Myocyte (in vitro differentiated cells): Measurements from ENCODE around the gene MAPKBP1. TPM values are rescaled to one million over a fixed set of nuclear protein-coding genes. Genes with fewer than 3 reads are reported as not detected.
A peak's percentile ranks its signal among the peaks of the same experiment; 100 is the strongest.

Source experiments
- DNase-seq: peaks from one replicate; pipeline ENCODE4 v3.0.0-alpha.2; 2012; ENCODE audit warnings: low read depth
- total RNA-seq: library from RNA; depleted of rRNA; stranded (reverse); fragments of >200 nt; gene quantifications from 2 replicates; pipeline ENCODE4 v1.2.3, GENCODE V29; 2014

Gene MAPKBP1
- total RNA-seq, 1 donor from 2014 or later: 14.9 TPM

DNA sequence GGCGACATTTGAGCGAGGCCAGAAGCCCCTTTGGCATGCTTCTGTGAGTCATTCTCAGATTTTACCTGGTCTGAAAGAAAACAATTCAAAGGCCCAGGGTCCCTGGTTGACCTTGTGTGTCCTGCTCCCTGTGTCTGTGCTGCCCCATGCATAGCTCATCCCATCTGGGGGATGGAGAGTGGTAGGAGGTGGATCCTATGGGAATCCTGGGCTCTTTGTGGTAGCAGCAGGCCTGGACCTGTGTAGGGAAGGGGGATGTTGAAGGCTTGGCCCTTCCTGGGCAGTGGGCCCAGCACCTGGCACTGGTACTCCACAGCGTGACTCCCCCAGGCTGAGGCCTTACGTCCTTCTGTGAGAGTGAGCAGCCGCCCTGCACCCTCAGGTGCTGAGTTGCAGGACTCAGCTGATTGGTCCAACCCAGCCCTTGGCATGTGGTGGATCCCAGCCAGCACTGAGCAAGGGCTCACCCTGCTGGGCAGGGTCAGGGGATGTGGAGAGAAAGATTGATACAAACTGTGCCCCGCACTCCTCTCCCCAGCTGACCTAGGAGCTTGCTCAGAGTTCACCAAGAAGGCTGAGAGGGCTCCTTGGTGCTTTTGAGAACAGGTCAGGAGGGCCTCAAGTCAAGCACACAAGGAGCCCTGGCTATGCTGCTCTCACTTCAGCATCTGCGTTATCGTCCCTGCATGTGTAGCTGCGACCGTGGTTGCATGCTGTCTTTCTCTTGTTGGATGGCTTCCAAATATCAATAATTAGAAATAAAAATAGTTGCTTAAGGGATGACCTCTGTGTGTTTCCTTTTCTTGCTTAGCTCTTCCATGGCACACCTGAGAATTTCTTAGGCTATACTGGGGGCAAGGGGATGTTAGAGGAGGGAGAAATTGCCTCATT is 32.3 kb downstream of the MAPKBP1 start:
- DNase-seq: no peak

DNA sequence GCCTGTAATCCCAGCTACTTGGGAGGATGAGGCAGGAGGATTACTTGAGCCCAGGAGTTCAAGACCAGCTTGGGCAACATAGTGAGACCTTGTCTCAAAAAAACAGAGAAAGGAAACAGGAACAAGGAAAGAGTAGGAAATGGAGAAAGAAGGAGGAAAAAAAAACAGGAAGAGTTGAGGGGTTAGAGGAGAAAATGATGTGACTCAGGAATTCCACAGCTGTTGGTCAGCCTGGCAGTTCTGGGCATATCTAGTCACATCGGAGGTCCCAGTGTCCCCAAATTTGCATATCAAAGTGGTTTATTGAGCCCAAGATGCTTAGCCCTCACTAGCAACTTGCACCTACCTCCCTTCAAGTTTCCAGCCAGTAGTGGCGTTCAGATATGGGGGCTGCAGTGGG is 34.8 kb downstream of the MAPKBP1 start:
- no peak for DNase-seq

DNA sequence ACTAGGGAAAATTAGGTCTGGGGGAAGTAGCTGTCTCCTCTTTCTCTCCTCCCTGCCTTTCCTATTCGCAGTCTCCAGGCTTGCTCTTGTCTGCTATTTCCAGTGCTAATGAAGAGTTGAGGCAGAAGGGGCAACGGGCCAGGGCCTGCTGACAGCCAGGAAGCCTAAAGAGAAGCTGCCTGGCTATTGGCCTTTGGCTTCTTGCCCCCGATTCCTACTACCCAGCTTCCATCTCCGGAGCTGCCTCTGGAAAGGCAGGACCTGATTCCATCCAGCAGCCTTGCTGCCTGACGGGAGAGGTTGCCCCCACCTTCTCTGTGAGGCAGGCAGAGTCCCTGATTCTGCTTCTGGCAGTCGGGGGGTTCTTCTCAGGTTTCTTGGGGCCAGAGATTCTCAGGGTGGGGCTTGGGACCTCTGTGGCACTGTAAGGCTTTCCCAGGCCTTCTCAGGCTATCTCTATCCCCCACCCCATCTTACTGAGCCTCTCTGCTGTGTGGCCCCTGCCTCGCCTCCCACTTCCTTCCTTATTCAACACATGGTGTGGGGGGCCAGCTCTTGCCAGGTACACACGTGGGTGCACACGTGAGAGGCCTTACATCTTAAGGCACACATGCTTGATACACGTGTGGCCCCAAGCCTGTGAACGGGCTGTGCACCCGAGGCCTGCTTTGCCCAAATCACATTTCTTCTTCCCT is 35.4 kb downstream of the MAPKBP1 start:
- no peak for DNase-seq

DNA sequence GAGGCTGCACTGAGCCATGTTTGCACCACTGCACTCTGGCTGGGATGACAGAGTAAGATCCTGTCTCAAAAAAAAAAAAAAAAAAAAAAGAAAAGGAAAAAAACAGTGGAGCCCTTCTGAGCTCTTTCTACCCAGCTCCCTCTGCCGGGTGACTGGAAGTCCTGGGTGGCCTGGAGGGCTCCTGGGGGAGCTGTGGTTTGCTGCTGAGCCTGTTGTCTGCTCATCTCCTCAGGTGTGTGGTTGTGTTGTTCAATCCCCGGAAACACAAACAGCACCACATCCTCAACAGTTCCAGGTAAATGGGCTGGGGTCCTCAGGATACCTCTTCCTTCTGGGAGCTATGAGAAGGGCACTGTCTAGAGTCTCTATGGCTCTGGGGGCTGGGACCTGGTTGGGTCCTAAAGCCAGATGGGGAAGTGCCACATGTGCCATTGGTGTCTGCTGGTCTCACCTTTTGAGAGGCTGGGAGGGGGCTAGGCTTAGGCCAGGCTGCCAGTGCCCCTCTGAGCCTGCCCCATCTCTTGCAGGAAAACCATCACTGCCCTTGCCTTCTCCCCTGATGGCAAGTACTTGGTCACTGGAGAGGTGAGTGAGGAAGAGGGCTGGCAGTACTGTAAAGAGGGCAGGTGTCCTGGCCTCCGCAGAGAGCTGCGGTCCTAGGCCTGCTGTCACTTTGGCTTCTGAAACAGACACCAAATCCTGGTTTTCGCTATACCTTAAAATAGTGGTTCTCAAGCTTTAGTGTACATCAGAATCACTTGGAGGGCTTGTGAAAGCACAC is 36.6 kb downstream of the MAPKBP1 start:
- no peak for DNase-seq

DNA sequence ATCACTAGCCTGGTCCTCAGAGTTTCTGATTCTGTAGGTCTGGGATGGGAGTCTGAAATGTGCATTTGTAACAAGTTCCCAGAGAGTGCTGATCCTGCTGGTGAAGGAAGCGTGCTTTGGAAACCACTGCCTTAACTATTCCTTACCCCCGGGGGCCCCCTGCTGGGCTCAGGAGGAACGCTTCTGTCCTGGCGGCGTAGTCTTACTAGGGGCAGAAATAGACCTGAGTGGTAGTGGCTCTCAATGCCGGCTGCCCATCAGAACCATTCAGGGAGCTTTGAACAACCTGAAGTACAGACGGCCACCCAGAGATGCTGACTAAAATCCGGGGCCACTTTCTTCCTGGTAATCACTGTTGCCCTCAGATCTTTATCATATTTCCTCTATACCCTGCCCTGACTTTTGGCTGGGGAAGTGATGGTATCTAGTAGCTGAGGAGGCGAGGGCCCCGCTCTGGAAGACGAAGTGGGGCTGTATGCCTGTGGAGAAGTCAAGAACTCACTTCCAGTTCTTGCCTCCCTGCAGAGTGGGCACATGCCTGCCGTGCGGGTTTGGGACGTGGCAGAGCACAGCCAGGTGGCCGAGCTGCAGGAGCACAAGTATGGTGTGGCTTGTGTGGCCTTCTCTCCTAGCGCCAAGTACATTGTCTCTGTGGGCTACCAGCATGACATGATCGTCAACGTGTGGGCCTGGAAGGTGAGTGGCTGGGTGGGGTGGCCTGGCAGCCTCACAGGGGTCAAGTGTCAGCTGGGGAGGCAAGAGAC is 37.3 kb downstream of the MAPKBP1 start:
- DNase-seq: peak; percentile 85

DNA sequence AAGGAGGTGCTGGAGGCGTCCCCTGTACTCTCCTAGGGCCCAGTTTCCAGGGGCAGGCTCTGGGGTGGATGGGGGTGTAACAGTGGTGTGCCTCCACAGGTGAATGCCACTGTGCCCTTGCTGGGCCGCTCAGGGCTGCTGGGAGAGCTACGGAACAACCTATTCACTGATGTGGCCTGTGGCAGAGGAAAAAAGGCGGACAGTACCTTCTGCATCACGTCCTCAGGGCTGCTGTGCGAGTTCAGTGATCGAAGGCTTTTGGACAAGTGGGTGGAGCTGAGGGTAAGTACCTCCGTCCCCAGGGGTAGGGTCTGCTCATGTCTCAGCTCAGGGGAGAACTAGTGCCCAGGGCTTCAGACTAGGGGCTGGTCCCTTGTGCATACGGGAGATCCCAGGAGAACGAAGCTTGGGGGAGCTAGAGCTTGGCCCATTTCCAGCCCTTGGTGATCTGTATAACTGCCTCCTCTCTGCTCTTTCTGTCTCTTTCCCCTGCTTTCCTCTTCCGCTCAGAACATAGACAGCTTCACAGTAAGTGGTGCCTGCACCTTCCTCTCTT is 38.6 kb downstream of the MAPKBP1 start:
- no peak for DNase-seq

DNA sequence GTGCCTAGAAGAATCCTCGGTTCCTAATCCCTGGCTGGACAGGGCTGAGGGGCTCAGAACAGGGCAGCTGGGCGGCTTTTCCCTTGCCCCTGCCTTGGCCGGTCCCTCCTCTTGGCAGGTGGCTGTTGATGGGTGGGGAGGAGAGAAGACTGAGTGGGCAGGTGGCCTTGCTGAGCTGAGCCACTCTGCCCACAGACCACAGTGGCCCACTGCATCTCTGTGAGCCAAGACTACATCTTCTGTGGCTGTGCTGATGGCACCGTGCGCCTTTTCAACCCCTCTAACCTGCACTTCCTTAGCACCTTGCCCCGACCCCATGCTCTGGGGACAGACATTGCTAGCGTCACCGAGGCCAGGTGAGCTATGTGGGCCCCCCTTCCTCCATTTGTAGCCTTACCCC is 39.1 kb downstream of the MAPKBP1 start:
- DNase-seq: no peak

DNA sequence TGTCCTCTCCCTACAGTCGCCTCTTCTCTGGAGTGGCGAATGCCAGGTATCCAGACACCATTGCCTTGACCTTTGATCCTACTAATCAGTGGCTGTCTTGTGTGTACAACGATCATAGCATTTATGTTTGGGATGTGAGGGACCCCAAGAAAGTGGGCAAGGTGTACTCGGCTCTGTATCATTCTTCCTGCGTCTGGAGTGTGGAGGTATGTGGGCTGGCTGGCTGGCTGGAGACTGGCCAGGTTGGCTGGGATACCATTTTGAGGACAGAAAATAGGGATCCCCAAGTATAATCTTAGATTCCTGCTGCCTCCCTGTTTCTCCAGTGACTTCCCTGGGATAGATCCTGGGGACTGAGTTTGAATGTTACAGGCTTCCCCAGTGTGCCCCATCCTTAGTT is 40.2 kb downstream of the MAPKBP1 start:
- DNase-seq: no peak

DNA sequence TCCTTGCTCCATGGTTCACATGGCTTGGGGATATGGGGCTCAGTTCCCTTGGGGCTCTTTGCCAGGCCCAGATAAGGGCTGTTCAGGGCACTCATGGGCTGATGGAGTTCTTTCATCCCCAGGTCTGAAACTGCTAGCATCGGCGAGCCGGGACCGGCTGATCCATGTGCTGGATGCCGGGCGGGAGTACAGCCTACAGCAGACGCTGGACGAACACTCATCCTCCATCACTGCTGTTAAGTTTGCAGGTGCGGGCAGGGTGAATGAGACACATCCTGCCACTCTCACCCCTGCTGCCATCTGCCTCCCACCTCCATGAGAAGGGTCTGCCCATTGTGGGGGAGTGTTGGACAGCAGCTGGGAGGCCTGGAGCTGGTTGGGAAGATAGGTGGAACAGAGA is 42.5 kb downstream of the MAPKBP1 start:
- DNase-seq: no peak

DNA sequence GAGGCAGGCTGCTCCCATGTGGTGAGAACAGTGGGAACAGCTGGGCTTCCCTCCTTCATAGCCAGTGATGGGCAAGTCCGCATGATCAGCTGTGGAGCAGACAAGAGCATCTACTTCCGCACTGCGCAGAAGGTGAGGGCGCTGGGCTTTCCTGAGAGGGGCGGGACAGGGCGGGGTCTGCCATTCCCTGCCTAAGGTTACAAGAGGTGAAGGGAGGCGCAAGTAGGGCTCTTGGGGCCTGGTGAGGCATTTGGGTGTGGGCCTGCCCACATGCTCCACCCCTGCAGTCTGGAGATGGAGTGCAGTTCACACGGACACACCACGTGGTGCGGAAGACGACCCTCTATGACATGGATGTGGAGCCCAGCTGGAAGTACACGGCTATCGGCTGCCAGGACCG is 43.0 kb downstream of the MAPKBP1 start:
- DNase-seq: no peak

DNA sequence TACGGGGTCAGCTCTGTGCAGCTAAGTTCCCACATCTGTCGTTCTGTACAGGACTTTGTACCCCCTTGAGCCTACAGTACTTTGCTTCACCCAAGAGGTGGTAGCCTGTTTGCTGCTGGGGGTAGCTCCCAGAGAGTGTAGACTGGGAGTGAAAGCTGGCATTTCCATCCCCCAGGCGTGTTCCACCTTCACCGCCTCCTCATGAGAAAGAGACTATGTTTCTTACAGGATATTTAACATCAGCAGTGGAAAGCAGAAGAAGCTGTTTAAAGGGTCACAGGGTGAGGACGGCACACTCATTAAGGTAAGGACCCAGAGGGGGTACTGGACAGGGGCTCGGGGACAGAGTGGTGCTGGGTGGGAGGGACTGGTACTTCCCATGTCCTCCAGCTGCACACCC is 43.5 kb downstream of the MAPKBP1 start:
- DNase-seq: no peak

DNA sequence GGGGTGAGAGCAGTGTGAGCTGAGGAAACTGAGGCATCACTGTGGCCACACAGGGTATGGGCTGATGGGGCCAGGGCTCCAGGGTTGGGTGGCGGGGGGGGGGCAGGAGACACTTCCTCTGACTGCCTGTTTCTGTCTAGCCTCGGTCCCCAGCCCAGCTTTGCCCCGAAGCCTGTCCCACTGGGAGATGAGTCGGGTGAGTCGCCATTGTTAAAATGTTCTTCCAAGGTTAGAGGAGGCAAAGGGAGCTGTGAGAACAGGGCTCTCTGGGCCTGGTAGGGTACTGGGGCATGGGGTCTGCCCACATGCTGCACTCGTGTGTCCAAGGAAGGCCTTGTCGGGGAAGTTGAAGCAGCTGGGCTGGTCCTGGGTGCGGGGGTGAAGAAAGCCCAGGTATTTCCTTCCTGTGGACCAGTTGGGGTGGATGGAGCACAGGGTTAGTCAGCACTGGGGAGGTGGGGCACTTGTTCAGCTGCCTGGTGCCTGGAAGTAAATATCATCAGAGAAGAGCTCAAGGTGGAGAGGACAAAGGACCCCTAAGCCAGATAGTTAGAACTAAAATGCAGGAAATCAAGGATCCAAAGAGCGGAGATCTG is 45.3 kb downstream of the MAPKBP1 start:
- DNase-seq: no peak

DNA sequence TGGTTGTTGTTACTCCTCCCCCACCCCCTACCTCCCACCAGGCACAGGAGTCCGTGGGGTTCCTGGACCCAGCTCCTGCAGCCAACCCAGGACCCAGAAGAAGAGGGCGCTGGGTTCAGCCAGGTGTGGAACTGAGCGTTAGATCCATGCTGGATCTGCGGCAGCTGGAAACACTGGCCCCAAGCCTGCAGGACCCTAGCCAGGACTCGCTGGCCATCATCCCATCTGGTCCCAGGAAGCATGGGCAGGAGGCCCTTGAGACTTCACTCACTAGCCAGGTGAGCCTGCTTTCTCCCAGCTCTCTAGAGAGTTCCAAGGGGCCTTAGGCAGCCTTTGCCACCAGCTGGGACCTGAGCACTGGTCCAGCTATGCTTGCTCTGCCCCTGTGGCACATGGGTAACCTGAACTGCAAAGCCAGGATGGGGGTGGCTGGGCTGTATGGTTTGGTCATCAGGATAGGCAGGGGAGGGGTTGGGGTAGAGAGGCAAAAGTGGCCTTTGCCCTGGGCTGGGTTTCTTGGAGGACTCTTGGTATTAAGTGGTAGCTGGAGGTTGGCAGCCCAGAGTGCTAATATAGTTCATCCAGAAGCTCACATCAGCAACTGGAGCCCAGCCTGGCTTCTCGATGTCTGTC is 46.6 kb downstream of the MAPKBP1 start:
- no peak for DNase-seq

DNA sequence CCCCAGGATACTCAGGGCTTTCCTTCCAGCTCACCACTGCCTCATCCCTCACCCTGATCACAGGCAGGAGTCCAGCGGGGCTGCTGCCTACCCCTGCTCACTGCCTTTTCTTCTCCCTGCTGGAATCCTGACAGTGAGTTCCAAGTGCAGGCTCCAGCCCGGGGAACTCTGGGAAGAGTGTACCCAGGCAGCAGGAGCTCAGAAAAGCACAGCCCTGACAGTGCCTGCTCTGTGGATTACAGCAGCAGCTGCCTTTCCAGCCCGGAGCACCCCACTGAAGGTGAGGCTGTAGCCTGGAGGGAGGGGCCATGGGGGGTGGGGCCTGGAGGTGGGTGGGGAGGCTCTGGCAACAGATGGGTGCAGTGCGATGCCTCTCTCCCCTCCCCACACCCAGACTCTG is 47.5 kb downstream of the MAPKBP1 start:
- no peak for DNase-seq

DNA sequence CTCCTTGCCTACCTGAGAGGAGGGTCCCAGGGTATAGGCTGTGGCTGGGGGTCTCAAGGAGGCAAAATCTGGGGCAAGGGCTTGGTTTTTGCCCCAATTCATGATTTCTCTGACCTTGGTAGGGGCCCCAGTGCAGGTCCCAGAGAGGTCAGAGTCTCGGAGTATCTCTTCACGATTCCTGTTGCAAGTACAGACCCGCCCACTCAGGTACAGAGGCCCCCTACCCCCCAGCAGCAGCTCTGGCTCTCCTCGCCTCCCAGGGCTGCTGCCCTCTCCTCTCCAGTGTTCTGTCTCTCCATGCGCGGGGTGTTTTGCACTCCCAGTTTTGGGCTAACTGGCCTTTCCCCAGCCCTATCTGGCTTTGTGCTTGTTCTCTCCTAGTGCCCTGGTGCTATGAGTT is 48.2 kb downstream of the MAPKBP1 start:
- no peak for DNase-seq

DNA sequence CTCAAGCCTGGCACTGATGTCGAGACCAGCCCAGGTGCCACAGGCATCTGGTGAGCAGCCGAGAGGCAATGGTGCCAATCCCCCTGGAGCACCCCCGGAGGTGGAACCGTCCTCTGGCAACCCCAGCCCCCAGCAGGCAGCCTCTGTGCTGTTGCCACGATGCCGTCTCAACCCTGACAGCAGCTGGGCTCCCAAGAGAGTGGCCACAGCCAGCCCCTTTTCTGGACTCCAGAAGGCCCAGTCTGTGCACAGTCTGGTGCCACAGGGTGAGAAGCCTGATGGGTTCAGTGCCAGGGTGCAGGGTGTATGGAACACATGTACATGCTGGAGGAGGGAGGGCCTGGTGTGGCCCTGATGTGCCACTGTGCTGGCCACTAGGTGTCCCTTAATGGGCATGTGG is 48.7 kb downstream of the MAPKBP1 start:
- no peak for DNase-seq

DNA sequence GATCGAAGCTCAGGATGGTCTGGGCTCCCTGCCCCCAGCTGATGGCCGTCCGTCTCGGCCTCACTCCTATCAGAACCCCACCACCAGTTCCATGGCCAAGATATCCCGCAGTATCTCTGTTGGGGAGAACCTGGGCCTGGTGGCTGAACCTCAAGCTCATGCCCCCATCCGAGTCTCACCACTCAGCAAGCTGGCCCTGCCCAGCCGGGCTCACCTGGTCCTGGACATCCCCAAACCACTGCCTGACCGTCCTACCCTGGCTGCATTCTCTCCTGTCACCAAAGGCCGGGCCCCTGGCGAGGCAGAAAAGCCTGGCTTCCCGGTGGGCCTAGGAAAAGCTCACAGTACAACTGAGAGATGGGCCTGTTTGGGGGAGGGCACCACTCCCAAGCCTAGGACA is 49.2 kb downstream of the MAPKBP1 start:
- no peak for DNase-seq

DNA sequence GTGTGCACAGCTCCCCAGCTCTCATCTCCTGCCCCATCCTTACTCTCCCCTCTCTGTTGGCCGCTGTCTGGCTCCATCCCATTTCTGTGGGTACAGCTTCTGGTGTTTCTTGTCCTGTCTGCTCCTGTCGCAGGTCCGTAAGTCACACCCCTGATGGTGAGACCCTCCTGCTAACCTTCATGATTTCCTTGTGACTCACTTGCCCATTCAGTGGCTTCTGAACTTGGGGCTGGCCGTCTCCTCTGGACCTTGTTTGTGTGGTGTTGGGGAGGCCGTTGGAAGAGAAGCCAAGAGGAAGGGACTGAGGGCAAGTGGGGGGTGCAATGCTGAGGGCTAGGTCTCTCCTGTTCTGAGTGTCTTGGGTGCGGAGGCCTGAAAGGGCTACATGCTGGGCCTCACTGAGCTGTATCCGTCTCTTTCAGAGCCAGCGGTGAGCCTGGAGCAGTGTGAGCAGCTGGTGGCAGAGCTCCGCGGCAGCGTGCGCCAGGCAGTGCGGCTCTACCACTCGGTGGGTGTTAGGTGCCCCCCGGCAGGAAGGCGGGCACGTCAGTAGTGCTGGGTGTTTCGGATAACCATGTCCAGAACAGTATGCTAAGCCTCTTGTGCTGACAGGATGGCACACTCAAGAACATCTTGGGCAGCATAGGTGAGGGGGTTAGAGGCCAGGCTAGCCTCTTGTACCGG is 49.9 kb downstream of the MAPKBP1 start:
- no peak for DNase-seq

DNA sequence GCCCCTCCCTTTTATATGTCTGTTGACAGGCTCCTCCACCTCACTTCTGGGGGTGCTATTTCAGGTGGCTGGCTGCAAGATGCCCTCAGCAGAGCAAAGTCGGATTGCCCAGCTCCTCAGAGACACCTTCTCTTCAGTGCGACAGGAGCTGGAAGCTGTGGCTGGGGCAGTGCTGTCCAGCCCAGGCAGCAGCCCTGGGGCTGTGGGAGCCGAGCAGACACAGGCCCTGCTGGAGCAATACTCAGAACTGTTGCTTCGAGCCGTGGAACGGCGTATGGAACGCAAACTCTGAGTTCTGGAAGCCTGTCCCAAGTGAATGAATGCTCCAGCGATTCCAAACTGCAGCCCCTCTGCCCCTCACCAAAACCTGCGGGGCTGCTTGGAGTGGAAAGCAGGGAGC is 50.9 kb downstream of the MAPKBP1 start:
- DNase-seq: no peak
